ENCODE results near the gene CSH2. TPM values are rescaled to one million over a fixed set of nuclear protein-coding genes. Genes with fewer than 3 reads are reported as not detected.
"Not testable (repeated sequence)": the region's sequence is repeated elsewhere in the genome, so short reads cannot be mapped to it uniquely, and the experiment has no call there.

CSH2 gene
- total RNA-seq, 1 donor from 2014 or later: not detected

DNA sequence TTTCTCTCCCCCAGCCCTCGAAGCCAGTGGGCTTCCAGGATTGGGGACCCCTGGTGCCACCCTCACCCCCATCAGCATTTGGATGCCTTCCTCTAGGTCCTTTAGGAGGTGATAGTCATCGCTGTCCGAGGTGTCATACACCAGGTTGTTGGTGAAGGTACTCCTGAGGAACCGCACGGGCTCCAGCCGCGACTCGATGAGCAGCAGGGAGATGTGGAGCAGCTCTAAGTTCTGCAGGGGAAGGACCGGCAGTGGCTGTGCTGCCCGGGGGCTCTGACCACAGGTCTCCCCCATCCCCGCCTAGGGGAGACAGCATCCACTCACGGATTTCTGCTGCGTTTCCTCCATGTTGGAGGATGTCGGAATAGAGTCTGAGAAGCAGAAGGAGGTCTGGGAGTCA, 36.6 kb upstream of the CSH2 start:
- peak; percentile 58 for DNase-seq (ENCODE audit: low spot score)
- Mint-ChIP-seq H3K27me3 (ENCODE audit: low read depth) (peaks cover 40% of the 10 kb centered on the region), H3K27ac (ENCODE audit: unreplicated experiment) (no peak overlapping the region), H3K4me1 (ENCODE audit: low read depth) (no peaks in the 10 kb centered on the region), H3K4me3 (ENCODE audit: unreplicated experiment) (no peak overlapping the region), H3K36me3 (ENCODE audit: low read depth) (no peaks in the 10 kb centered on the region), H3K9me3 (ENCODE audit: low read depth) (no peaks in the 10 kb centered on the region)
- TF ChIP-seq, protein P1, sequence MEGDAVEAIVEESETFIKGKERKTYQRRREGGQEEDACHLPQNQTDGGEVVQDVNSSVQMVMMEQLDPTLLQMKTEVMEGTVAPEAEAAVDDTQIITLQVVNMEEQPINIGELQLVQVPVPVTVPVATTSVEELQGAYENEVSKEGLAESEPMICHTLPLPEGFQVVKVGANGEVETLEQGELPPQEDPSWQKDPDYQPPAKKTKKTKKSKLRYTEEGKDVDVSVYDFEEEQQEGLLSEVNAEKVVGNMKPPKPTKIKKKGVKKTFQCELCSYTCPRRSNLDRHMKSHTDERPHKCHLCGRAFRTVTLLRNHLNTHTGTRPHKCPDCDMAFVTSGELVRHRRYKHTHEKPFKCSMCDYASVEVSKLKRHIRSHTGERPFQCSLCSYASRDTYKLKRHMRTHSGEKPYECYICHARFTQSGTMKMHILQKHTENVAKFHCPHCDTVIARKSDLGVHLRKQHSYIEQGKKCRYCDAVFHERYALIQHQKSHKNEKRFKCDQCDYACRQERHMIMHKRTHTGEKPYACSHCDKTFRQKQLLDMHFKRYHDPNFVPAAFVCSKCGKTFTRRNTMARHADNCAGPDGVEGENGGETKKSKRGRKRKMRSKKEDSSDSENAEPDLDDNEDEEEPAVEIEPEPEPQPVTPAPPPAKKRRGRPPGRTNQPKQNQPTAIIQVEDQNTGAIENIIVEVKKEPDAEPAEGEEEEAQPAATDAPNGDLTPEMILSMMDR (IDR thresholded peaks at IDR 0.05): no peak

DNA sequence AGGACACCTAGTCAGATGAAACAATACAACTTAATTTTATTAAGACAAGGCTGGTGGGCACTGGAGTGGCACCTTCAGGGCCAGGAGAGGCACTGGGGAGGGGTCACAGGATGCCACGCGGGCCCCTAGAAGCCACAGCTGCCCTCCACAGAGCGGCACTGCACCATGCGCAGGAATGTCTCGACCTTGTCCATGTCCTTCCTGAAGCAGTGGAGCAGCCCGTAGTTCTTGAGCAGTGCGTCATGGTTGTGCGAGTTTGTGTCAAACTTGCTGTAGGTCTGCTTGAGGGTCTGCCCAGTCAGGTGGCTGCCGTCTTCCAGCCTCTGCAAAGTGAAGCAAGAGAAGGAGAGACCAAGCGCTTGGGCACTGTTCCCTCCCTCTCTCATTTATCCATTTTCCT, 36.1 kb upstream of the CSH2 start:
- H3K27ac Mint-ChIP-seq (ENCODE audit: unreplicated experiment); H3K4me3 Mint-ChIP-seq (ENCODE audit: unreplicated experiment); H3K4me1 Mint-ChIP-seq (ENCODE audit: low read depth); H3K36me3 Mint-ChIP-seq (ENCODE audit: low read depth); H3K9me3 Mint-ChIP-seq (ENCODE audit: low read depth): not testable (repeated sequence)
- DNase-seq (ENCODE audit: low spot score): peak; percentile 35
- H3K27me3 Mint-ChIP-seq (ENCODE audit: low read depth): peaks cover 37% of the 10 kb centered on the region

DNA sequence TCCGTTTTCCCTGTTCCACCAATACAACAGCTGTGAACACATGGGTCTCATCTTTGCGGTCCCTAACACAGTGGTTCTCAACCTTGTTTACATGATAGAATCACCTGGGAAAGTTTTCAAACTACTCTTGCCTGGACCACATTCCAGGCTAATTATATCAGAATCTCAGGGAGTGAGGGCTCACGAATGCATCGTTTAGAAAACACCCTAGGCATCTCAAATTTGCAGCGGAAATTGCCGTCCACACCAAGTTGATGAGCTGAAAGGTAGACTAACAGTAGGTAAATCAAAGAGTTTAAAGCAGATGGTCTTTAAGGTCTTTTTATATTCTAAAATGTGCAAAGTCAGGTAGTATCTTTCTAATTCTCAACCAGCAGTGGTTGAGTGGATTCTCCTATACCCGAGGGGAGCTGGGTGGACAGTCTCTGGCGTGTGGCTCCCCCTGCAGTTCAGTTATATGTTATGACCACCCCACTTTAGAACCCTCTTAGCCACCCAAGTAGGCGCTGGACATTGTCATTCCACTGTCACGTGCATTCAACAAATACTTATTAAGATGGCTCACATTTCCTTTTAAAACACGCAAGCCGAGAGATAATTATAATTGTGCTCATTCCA, 33.8 kb upstream of the CSH2 start:
- not testable (repeated sequence) for DNase-seq (ENCODE audit: low spot score); H3K27ac Mint-ChIP-seq (ENCODE audit: unreplicated experiment); H3K4me3 Mint-ChIP-seq (ENCODE audit: unreplicated experiment); H3K9me3 Mint-ChIP-seq (ENCODE audit: low read depth); H3K4me1 Mint-ChIP-seq (ENCODE audit: low read depth); H3K36me3 Mint-ChIP-seq (ENCODE audit: low read depth)
- peaks cover 37% of the 10 kb centered on the region for H3K27me3 Mint-ChIP-seq (ENCODE audit: low read depth)
- TF ChIP-seq, protein P1 (IDR thresholded peaks at IDR 0.05): peak; percentile 43

DNA sequence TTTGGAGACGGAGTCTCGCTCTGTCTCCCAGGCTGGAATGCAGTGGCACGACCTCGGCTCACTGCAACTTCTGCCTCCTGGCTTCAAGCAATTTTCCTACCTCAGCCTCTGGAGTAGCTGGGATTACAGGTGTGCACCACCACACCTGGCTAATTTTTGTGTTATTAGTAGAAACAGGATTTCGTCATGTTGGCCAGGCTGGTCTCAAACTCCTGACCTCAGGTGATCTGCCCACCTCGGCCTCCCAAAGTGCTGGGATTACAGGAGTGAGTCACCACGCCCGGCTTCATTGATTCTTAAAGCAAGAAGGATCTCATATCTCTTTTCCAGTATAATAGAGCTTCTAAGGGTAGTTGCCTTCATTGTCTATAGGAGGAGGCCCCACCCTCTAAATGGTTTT, 31.3 kb upstream of the CSH2 start:
- not testable (repeated sequence) for H3K27ac Mint-ChIP-seq (ENCODE audit: unreplicated experiment); H3K4me3 Mint-ChIP-seq (ENCODE audit: unreplicated experiment); H3K4me1 Mint-ChIP-seq (ENCODE audit: low read depth); H3K36me3 Mint-ChIP-seq (ENCODE audit: low read depth); H3K9me3 Mint-ChIP-seq (ENCODE audit: low read depth)
- DNase-seq (ENCODE audit: low spot score): peak; percentile 19
- H3K27me3 Mint-ChIP-seq (ENCODE audit: low read depth): peaks cover 40% of the 10 kb centered on the region

DNA sequence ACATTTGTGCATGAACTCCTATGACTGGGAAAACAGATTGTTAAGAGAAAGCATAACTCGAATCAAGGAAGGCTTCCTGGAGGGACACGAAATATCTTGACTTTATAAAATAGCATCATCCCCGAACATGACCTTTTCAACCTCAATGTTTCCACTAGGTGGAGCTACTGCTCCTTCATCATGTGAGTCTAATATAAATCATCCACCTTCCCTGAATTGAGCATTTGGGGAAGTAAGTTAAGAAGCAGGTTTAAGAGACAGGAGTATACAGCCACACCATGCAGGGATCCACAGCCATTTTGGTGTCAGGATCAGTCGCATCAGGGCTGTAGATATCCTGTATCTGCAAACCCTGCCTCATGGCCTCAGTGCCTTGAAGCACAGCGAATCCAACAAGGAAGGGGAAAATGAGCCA, 30.3 kb upstream of the CSH2 start:
- H3K36me3 Mint-ChIP-seq (ENCODE audit: low read depth); H3K27ac Mint-ChIP-seq (ENCODE audit: unreplicated experiment); DNase-seq (ENCODE audit: low spot score); H3K9me3 Mint-ChIP-seq (ENCODE audit: low read depth); H3K4me1 Mint-ChIP-seq (ENCODE audit: low read depth); H3K4me3 Mint-ChIP-seq (ENCODE audit: unreplicated experiment): not testable (repeated sequence)
- peaks cover 35% of the 10 kb centered on the region for H3K27me3 Mint-ChIP-seq (ENCODE audit: low read depth)
- TF ChIP-seq, protein P1 (IDR thresholded peaks at IDR 0.05): peak; percentile 77

DNA sequence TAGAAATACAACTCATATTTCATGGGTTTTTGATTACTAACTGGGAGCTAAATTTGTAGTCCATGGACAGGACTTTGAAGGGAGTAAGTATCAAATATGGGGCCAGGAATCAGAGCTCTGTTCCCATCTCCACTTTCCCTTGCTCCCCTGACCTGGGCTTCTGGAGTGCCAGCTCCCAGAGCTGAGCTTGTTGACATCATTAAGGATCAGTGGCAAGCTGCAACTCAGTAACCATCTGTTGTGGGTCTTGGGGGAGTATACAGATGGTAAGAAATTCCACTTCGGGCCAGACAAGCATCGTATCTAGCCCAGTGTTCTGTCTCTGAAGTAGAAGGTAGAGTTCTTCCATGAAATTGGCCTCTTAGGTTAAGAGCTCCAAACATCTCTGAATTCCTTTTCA, 28.5 kb upstream of the CSH2 start:
- H3K36me3 Mint-ChIP-seq (ENCODE audit: low read depth); H3K4me3 Mint-ChIP-seq (ENCODE audit: unreplicated experiment); DNase-seq (ENCODE audit: low spot score); H3K9me3 Mint-ChIP-seq (ENCODE audit: low read depth); H3K4me1 Mint-ChIP-seq (ENCODE audit: low read depth); H3K27ac Mint-ChIP-seq (ENCODE audit: unreplicated experiment): not testable (repeated sequence)
- peaks cover 22% of the 10 kb centered on the region for H3K27me3 Mint-ChIP-seq (ENCODE audit: low read depth)

DNA sequence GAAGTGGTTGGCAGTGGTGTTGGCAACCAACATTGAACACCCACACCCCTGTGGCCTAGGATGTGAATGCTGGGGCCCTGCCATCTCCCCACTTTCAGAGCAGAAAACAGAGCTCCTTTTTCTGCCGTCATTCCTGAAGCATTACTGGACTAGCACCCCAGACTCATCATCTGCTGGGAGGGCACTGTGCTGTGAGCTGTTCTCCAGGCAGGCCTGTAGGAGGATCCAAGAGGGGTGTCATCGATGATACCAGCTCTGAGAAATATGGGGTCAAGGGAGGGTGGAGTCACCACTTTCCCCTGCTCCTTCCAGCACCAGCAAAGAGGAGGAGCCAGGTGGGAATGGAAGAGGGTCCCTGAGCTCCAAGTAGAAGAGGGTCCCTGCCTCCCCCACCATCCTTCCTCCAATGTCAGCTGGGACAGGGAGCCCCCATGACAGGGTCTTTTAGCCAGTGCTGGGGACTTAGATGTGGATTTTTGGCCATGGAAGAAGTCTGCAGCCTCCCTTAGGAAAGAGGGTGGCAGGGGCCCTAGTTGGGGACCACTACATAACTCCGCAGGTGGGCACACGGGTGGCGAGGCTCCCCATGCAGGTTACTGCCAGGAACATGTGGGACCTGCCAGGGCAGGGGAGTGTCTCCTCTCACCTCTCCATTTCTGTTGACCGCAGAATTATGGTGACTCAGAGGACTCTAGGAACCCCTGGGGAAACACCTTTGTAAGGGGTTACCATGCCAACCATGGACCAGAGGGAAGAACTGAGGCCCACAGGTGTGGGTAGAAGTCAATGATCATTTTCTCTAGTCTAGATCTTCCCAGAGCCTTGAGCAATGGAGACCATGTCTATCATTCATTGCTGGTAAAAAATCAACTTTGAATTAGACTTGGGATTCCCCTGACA, 25.7 kb upstream of the CSH2 start:
- peak; percentile 61 for DNase-seq (ENCODE audit: low spot score)
- H3K4me1 Mint-ChIP-seq (ENCODE audit: low read depth); H3K9me3 Mint-ChIP-seq (ENCODE audit: low read depth); H3K27ac Mint-ChIP-seq (ENCODE audit: unreplicated experiment); H3K4me3 Mint-ChIP-seq (ENCODE audit: unreplicated experiment); H3K36me3 Mint-ChIP-seq (ENCODE audit: low read depth): not testable (repeated sequence)
- H3K27me3 Mint-ChIP-seq (ENCODE audit: low read depth): peaks cover 22% of the 10 kb centered on the region

DNA sequence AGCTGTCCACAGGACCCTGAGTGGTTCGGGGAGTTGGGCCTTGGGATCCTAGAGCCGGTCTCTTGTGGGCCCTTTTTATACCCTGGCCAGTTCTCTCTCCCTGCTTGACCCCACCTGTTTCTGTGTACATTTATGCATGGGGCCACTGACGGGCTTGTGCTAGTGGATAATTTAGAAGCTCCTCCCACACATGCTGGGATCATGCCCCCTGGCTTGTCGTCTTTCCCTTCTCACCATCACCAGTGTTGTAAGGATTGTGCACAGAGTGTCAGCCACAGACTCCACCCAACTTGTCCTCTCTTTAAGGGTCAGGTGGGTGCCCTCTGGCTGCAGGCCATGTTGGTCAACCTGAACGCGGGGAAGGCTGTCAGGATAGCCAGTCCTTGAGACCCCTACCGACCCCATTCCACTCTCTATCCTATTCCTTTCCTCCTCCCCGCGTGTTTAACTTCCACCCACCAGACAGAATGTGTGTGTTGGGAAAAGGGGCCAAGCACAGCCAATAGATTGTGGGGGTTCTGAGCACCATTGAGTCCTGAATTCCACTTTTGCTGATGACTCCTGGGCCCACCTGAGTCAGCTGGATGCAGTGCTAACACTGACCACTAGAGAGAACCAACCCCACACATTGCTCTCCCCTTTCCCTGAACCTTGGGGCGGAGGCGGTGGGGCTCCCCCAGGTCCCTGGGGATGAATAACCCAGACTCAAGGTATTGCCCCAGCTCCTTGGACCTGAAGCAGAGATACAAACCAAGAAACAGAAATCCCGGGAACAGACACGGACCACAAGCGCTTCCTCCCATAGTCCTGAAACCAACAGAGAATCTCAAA, 23.3 kb upstream of the CSH2 start, which contains the start of gene CSH1:
Gene CSH1 (minus strand): TSS at position 51 of the 831 bp plus-strand sequence. CDS start 63 bp downstream, outside the sequence.
- peak; percentile 24 for DNase-seq (ENCODE audit: low spot score)
- not testable (repeated sequence) for H3K4me3 Mint-ChIP-seq (ENCODE audit: unreplicated experiment); H3K27ac Mint-ChIP-seq (ENCODE audit: unreplicated experiment); H3K4me1 Mint-ChIP-seq (ENCODE audit: low read depth); H3K9me3 Mint-ChIP-seq (ENCODE audit: low read depth); H3K36me3 Mint-ChIP-seq (ENCODE audit: low read depth)
- H3K27me3 Mint-ChIP-seq (ENCODE audit: low read depth): peaks cover 32% of the 10 kb centered on the region

DNA sequence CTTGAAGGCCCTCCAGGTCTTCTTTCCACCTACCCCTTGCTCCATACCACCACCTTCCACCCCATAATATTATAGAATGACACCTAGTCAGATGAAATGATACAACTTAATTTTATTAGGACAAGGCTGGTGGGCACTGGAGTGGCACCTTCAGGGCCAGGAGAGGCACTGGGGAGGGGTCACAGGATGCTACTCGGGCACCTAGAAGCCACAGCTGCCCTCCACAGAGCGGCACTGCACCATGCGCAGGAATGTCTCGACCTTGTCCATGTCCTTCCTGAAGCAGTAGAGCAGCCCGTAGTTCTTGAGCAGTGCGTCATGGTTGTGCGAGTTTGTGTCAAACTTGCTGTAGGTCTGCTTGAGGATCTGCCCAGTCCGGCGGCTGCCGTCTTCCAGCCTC, 21.3 kb upstream of the CSH2 start:
- H3K4me3 Mint-ChIP-seq (ENCODE audit: unreplicated experiment); H3K27ac Mint-ChIP-seq (ENCODE audit: unreplicated experiment); H3K36me3 Mint-ChIP-seq (ENCODE audit: low read depth); H3K4me1 Mint-ChIP-seq (ENCODE audit: low read depth); H3K9me3 Mint-ChIP-seq (ENCODE audit: low read depth): not testable (repeated sequence)
- H3K27me3 Mint-ChIP-seq (ENCODE audit: low read depth): peaks cover 27% of the 10 kb centered on the region
- DNase-seq (ENCODE audit: low spot score): peak; percentile 21

Data from chondrocyte (in vitro differentiated cells).